ENCODE results near the gene SLAMF1.

SLAMF1 gene

GRCh38 chr1:160625321-160625720, 21.5 kb downstream of the SLAMF1 start:
- DNase-seq (ENCODE audit: low spot score), result no peak

GRCh38 chr1:160624464-160624863, 22.4 kb downstream of the SLAMF1 start:
- no peak for DNase-seq (ENCODE audit: low spot score)

GRCh38 chr1:160623862-160624261, 23.0 kb downstream of the SLAMF1 start:
- DNase-seq (ENCODE audit: low spot score), result no peak

- DNase-seq (ENCODE audit: low spot score), result no peak
These were observed 23.6 kb downstream of the SLAMF1 start for GRCh38 chr1:160623227-160623633.

GRCh38 chr1:160622501-160623226, 24.2 kb downstream of the SLAMF1 start:
- DNase-seq (ENCODE audit: low spot score), result no peak

GRCh38 chr1:160621633-160622413, 25.0 kb downstream of the SLAMF1 start:
- DNase-seq (ENCODE audit: low spot score), result no peak

GRCh38 chr1:160620942-160621632, 25.8 kb downstream of the SLAMF1 start:
- DNase-seq (ENCODE audit: low spot score), result no peak

- DNase-seq (ENCODE audit: low spot score), result no peak
These were observed 27.0 kb downstream of the SLAMF1 start for GRCh38 chr1:160619742-160620277.

GRCh38 chr1:160618763-160619274, 28.0 kb downstream of the SLAMF1 start:
- no peak for DNase-seq (ENCODE audit: low spot score)

GRCh38 chr1:160618327-160618726, 28.5 kb downstream of the SLAMF1 start:
- DNase-seq (ENCODE audit: low spot score), result no peak

- no peak for DNase-seq (ENCODE audit: low spot score)
These were observed 31.2 kb downstream of the SLAMF1 start for GRCh38 chr1:160615660-160616059.

- no peak for DNase-seq (ENCODE audit: low spot score)
These were observed 32.4 kb downstream of the SLAMF1 start for GRCh38 chr1:160614410-160614809.

GRCh38 chr1:160612613-160613218, 34.1 kb downstream of the SLAMF1 start:
- DNase-seq (ENCODE audit: low spot score), result no peak

GRCh38 chr1:160610569-160611242, 36.1 kb downstream of the SLAMF1 start:
- DNase-seq (ENCODE audit: low spot score), result no peak

GRCh38 chr1:160608941-160609340, 37.9 kb downstream of the SLAMF1 start:
- DNase-seq (ENCODE audit: low spot score), result no peak

- no peak for DNase-seq (ENCODE audit: low spot score)
These were observed 38.3 kb downstream of the SLAMF1 start for GRCh38 chr1:160608514-160608913.

GRCh38 chr1:160608057-160608456, 38.8 kb downstream of the SLAMF1 start:
- no peak for DNase-seq (ENCODE audit: low spot score)

GRCh38 chr1:160607672-160608032, 39.2 kb downstream of the SLAMF1 start:
- no peak for DNase-seq (ENCODE audit: low spot score)

- DNase-seq (ENCODE audit: low spot score), result peak; percentile 49
These were observed 39.7 kb downstream of the SLAMF1 start for GRCh38 chr1:160607011-160607671.

- no peak for DNase-seq (ENCODE audit: low spot score)
These were observed 40.2 kb downstream of the SLAMF1 start for GRCh38 chr1:160606611-160607010.

Data from AG08396 (cell line).